Endothelial cell of umbilical vein (primary cell): ENCODE data around the gene CCDC57.

Experiments used
- CTCF ChIP-seq, 2 donors: IDR thresholded peaks; 1 replicate in 1 of 2; 2 replicates in 1 of 2; pipeline ENCODE4 v1.5.1; 2011; ENCODE audit warnings: low read length in 2 of 2, mild to moderate bottlenecking in 2 of 2, moderate library complexity in 2 of 2, control low read depth in 1 of 2, inconsistent platforms in 1 of 2, low read depth in 1 of 2; ENCODE audit not compliant: insufficient read depth in 1 of 2; ENCODE audit errors: extremely low read depth in 1 of 2
- EZH2 ChIP-seq: IDR thresholded peaks from 2 replicates; pipeline ENCODE4 v1.6.1; 2012; ENCODE audit warnings: borderline replicate concordance, low read depth, mild to moderate bottlenecking, moderate library complexity, low read length, inconsistent platforms; ENCODE audit not compliant: severe bottlenecking
- FOS ChIP-seq: IDR thresholded peaks from 2 replicates; pipeline ENCODE4 v1.6.1; 2011; ENCODE audit warnings: mild to moderate bottlenecking, low read length, moderate library complexity, borderline replicate concordance; ENCODE audit not compliant: insufficient read depth
- MAX ChIP-seq: IDR thresholded peaks from 2 replicates; pipeline ENCODE4 v1.6.1; 2011; ENCODE audit not compliant: insufficient read depth, insufficient read length
- MYC ChIP-seq: IDR thresholded peaks from one replicate; pipeline ENCODE4 v1.6.1; 2011; ENCODE audit warnings: mild to moderate bottlenecking, low read depth, low read length
- POLR2A ChIP-seq: IDR thresholded peaks from 2 replicates; pipeline ENCODE4 v1.6.1; 2012; ENCODE audit warnings: low read depth, mild to moderate bottlenecking, control low read depth, low read length
- POLR2AphosphoS5 ChIP-seq: IDR thresholded peaks from 2 replicates; pipeline ENCODE4 v1.6.1; 2012; ENCODE audit warnings: low read depth, mild to moderate bottlenecking, control low read depth, low read length, moderate library complexity; ENCODE audit not compliant: insufficient read depth

- no peak for TF ChIP-seq CTCF (IDR thresholded peaks at IDR 0.05; ENCODE audit: extremely low read depth in 1 of 2, insufficient read depth in 1 of 2, low read depth in 1 of 2, low read length in 2 of 2)
- TF ChIP-seq POLR2A: no peak
- TF ChIP-seq POLR2AphosphoS5: no peak
- no peak for TF ChIP-seq MYC
- no peak for TF ChIP-seq MAX
- TF ChIP-seq EZH2: no peak
- no peak for TF ChIP-seq FOS
These were observed 100.3 kb downstream of the CCDC57 start for GRCh38 chr17:82112181-82112913.
